T-cell (primary cell): ENCODE results near the gene UBE2K. TPM values are rescaled to one million over a fixed set of nuclear protein-coding genes. Genes with fewer than 3 reads are reported as not detected.

Experiments
- ATAC-seq, 4 experiments: fragments of 200-7000 bp in 3 of 4; fragments of 150-1000 bp in 1 of 4; cut with Tn5 transposase; replicated peaks in 1 of 4; 1 replicate in 3 of 4; 2 replicates in 1 of 4; pipeline ENCODE4 v1.10.0; 2021; ENCODE audit warnings: moderate library complexity in 3 of 4, mild to moderate bottlenecking in 2 of 4, moderate number of reproducible peaks in 1 of 4
- CTCF ChIA-PET, 2 donors: fragments of 300-600 bp; sonication (Branson Sonifier 250); formaldehyde crosslinking; loops; one replicate each; lab custom pipeline; 2022; ENCODE audit warnings: antibody characterized with exemption in 2 of 2; lab: Charles Lee
- POLR2A ChIA-PET, 2 donors: fragments of 300-600 bp; sonication (Branson Sonifier 250); formaldehyde crosslinking; loops; one replicate each; lab custom pipeline; 2022; ENCODE audit warnings: antibody characterized with exemption in 2 of 2; lab: Charles Lee
- DNase-seq, 35 experiments: peaks; one replicate each; pipeline versions ENCODE4 v3.0.0 to v3.0.0-alpha.2; 2013 to 2023
- H3K27ac ChIP-seq: one replicate; pipeline ENCODE4 v1.5.1; 2013; ENCODE audit warnings: low read length
- H3K27me3 ChIP-seq, 2 experiments: replicated peaks in 1 of 2; 1 replicate in 1 of 2; 2 replicates in 1 of 2; pipeline versions ENCODE4 v1.6.1 to v1.7.0; 2013; ENCODE audit warnings: low read length in 1 of 2, mixed read lengths in 1 of 2; ENCODE audit not compliant: control insufficient read depth in 2 of 2, insufficient read depth in 2 of 2; ENCODE audit errors: extremely low read depth in 1 of 2
- H3K36me3 ChIP-seq, 2 donors: 1 replicate in 1 of 2; 2 replicates in 1 of 2; pipeline versions ENCODE4 v1.6.1 to v1.7.0; 2013; ENCODE audit warnings: low read length in 1 of 2; ENCODE audit not compliant: control insufficient read depth in 2 of 2, insufficient read depth in 1 of 2; ENCODE audit errors: extremely low read depth in 1 of 2
- H3K4me1 ChIP-seq, 2 experiments: 1 replicate in 1 of 2; 2 replicates in 1 of 2; pipeline versions ENCODE4 v1.6.1 to v1.7.0; 2013; ENCODE audit warnings: low read length in 2 of 2, mixed read lengths in 1 of 2; ENCODE audit not compliant: insufficient read depth in 2 of 2, control insufficient read depth in 1 of 2; ENCODE audit errors: extremely low read depth in 1 of 2
- H3K4me3 ChIP-seq, 2 donors: 1 replicate in 1 of 2; 2 replicates in 1 of 2; pipeline versions ENCODE4 v1.5.1 to v1.7.0; 2013; ENCODE audit warnings: mild to moderate bottlenecking in 2 of 2, low read length in 1 of 2, moderate library complexity in 1 of 2; ENCODE audit not compliant: control insufficient read depth in 1 of 2; ENCODE audit errors: extremely low read depth in 1 of 2
- H3K9me3 ChIP-seq: 2 replicates; pipeline ENCODE4 v1.7.0; 2013
- H3K27ac Mint-ChIP-seq, 2 donors: one replicate each; pipeline ENCODE4 v1.8.0; 2020 to 2021; ENCODE audit warnings: mild to moderate bottlenecking in 2 of 2, mixed read lengths in 2 of 2
- H3K27me3 Mint-ChIP-seq, 2 donors: one replicate each; pipeline ENCODE4 v1.8.0; 2021 to 2022; ENCODE audit warnings: mixed read lengths in 2 of 2
- H3K36me3 Mint-ChIP-seq: one replicate; pipeline ENCODE4 v1.8.0; 2021; ENCODE audit warnings: mixed read lengths
- H3K4me1 Mint-ChIP-seq, 3 donors: one replicate each; pipeline ENCODE4 v1.8.0; 2020 to 2022; ENCODE audit warnings: mixed read lengths in 3 of 3, mild to moderate bottlenecking in 1 of 3
- H3K4me3 Mint-ChIP-seq, 3 donors: one replicate each; pipeline ENCODE4 v1.8.0; 2020 to 2022; ENCODE audit warnings: mild to moderate bottlenecking in 3 of 3, mixed read lengths in 3 of 3, moderate library complexity in 3 of 3
- H3K9me3 Mint-ChIP-seq, 3 donors: one replicate each; pipeline ENCODE4 v1.8.0; 2020 to 2022; ENCODE audit warnings: mixed read lengths in 3 of 3
- WGBS: methylation state at CpG from one replicate; pipeline ENCODE4 v1.1.5; 2013; ENCODE audit warnings: missing lambda C conversion rate; ENCODE audit not compliant: insufficient coverage; 5-methylcytosine and 5-hydroxymethylcytosine counted together
- total RNA-seq, 35 experiments: library from RNA in 6 of 35; stranded (reverse) in 6 of 35; fragments of 120-200 nt in 1 of 35; gene quantifications; one replicate each; pipeline versions ENCODE4 v1.2.1 to v1.2.4 and lab custom pipeline; 2013 to 2026

Gene UBE2K
- total RNA-seq, 5 donors from 2014 or later (not counting 1 experiment from before 2014, with no cell fraction given): 32.5 to 46.9 (median 44.0) TPM

DNA sequence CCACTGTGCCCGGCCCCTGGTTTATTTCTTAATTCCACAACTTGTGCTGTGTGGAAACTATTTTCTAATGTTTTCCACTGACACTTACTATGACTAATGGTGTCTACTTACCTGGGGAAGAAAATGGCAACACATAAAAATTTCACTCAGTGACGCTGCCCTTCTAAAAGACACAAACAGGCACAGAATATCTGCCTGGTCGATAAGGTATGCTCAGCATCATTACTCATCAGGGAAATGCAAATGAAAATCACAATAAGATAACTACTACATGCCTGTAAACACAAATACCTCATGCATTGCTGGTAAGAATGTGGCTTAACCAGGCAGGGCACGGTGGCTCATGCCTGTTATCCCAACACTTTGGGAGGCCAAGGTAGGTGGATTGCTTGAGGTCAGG lies 61.6 kb downstream of the UBE2K start:
- no peaks in the 10 kb centered on the region for H3K9me3 ChIP-seq
- DNase-seq (no peak), ATAC-seq (no peak)
- H3K4me1 ChIP-seq: no peaks in the 10 kb centered on the region
- H3K4me3 ChIP-seq: no peak overlapping the region
- WGBS: no CpG with 5 or more reads among the region's 4 CpGs
- ChIA-PET CTCF (interaction anchor here (0.7 to 1.5 kb wide), 2 partner anchors 22 to 66 kb away, joined by 3 to 7 read pairs; no protein-coding TSS in a partner anchor), POLR2A (no interaction called here)
- H3K4me3 Mint-ChIP-seq: no peak overlapping the region
- no peaks in the 10 kb centered on the region for H3K27me3 ChIP-seq
- no peaks in the 10 kb centered on the region for H3K27me3 Mint-ChIP-seq
- H3K36me3 ChIP-seq: peaks cover 9 to 51% of the 10 kb centered on the region in 2 donors
- H3K4me1 Mint-ChIP-seq: peaks cover 0 to 3% (median 1%) of the 10 kb centered on the region in 3 donors
- H3K27ac ChIP-seq: no peak overlapping the region
- H3K27ac Mint-ChIP-seq: no peak overlapping the region
- peaks cover 44% of the 10 kb centered on the region for H3K36me3 Mint-ChIP-seq
- H3K9me3 Mint-ChIP-seq: no peaks in the 10 kb centered on the region

DNA sequence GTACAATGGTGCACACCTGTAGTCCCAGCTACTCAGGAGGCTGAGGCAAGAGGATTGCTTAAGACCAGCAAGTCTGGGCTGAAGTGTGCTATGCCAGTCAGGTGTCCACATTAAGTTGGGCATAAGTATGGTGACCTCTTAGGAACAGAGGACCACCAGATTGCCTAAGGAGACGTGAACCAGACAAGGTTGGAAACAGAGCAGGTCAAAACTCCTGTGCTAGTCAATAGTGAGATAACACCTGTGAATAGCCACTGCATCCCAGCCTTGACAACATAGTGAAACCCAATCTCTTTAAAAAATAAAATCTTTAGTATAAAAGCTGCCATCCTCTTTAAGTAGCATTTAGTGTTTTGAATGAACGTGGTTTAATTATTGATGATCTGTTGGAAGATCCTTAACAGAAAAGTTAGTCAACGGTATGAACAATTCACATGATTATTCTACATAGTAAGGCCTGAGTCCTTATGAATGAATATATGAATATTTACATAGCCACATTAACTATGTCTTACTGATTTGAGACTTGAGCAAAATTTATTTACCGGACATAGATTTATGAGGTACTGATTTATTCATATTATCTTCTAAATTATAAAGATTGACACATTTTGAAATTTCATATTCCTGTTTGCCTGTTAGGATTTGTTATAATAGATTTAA lies 63.2 kb downstream of the UBE2K start:
- no CpG with 5 or more reads among the region's 4 CpGs for WGBS
- Mint-ChIP-seq H3K4me1 (no peaks in the 10 kb centered on the region), H3K27me3 (no peaks in the 10 kb centered on the region), H3K9me3 (no peaks in the 10 kb centered on the region), H3K27ac (no peak overlapping the region), H3K4me3 (no peak overlapping the region), H3K36me3 (peaks cover 39% of the 10 kb centered on the region)
- H3K4me3 ChIP-seq: no peak overlapping the region
- no peak for DNase-seq
- POLR2A ChIA-PET: no interaction called here
- no peaks in the 10 kb centered on the region for H3K9me3 ChIP-seq
- no peak for ATAC-seq
- H3K27me3 ChIP-seq: no peaks in the 10 kb centered on the region
- H3K36me3 ChIP-seq: peaks cover 9 to 60% of the 10 kb centered on the region in 2 donors
- no peak overlapping the region for H3K27ac ChIP-seq
- CTCF ChIA-PET: no interaction called here
- no peaks in the 10 kb centered on the region for H3K4me1 ChIP-seq

DNA sequence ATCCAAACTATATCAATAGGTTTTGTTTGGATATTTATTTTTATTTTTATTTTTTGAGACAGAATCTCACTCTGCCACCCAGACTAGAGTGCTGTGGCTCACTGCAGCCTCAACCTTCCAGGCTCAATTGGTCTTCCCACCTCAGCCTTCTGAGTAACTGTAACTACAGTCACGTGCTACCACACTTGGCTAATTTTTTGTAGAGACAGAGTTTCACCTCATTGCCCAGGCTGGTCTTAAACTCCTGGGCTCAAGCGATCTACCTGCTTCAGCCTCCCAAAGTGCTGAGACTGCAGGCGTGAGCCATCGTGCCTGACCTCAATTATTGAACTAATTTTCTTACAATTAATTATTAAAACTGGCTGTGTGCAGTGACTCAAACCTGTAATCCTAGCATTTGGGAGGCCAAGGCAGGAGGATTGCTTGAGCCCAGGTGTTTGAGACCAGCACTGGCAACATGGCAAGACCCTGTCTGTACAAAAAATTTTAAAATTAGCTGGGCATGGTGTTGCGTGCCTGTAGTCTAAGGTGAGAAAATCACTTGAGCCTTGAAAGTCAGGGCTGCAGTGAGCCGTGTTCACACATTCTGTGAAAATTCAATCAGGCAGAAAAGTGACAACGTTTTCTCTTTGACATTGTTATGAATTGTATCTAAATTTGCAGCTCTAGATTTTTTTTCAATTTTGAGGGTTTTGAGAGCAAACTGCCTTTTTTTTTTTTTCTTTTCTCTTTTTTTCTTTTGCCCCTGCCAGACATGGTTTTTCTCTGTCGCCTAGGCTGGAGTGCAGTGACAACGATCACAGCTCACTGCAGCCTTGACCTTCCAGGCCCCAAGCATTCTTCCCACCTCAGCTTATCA lies 66.0 kb downstream of the UBE2K start:
- Mint-ChIP-seq H3K27me3 (no peaks in the 10 kb centered on the region), H3K4me1 (no peaks in the 10 kb centered on the region), H3K36me3 (peaks cover 32% of the 10 kb centered on the region), H3K4me3 (no peak overlapping the region), H3K27ac (no peak overlapping the region), H3K9me3 (no peaks in the 10 kb centered on the region)
- H3K27ac ChIP-seq: no peak overlapping the region
- H3K4me3 ChIP-seq: no peak overlapping the region
- H3K9me3 ChIP-seq: no peaks in the 10 kb centered on the region
- H3K4me1 ChIP-seq: no peaks in the 10 kb centered on the region
- DNase-seq (no peak), ATAC-seq (no peak)
- WGBS: 100% methylated on average over 4 of the region's 9 CpGs
- H3K36me3 ChIP-seq: peaks cover 6 to 49% of the 10 kb centered on the region in 2 donors
- ChIA-PET POLR2A (interaction anchor here in 1 of 2 donors (0.7 kb wide), 2 partner anchors 111 to 1046 kb away, joined by 3 to 6 read pairs; no protein-coding TSS in a partner anchor), CTCF (interaction anchor here (0.5 to 0.6 kb wide), 2 partner anchors 14 to 519 kb away, joined by 4 to 6 read pairs; no protein-coding TSS in a partner anchor)
- no peaks in the 10 kb centered on the region for H3K27me3 ChIP-seq

DNA sequence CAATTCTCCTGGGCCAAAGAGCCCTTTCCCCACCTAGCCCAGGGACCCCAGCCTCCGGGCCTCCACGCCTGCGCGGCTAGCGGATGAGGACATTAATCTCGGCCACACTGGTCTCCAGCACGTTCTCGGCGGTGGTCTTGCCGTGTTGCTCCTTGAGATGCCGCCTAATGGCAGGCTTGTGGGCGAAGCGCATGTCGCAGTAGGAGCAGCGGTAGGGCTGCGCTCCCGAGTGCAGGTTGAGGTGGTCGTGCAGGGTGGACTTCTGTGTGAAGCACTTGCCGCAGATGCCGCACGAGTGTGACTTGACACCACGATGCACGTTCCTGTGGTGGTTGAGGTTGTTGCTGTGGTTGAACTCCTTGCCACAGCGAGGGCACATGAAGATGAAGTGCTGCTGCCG lies 72.1 kb downstream of the UBE2K start:
- no peaks in the 10 kb centered on the region for H3K27me3 ChIP-seq
- Mint-ChIP-seq H3K4me3 (no peak overlapping the region), H3K9me3 (no peaks in the 10 kb centered on the region), H3K4me1 (no peaks in the 10 kb centered on the region), H3K27ac (no peak overlapping the region), H3K27me3 (no peaks in the 10 kb centered on the region), H3K36me3 (peaks cover 16% of the 10 kb centered on the region)
- H3K27ac ChIP-seq: no peak overlapping the region
- no peaks in the 10 kb centered on the region for H3K9me3 ChIP-seq
- DNase-seq (no peak), ATAC-seq (no peak)
- no peak overlapping the region for H3K4me3 ChIP-seq
- POLR2A ChIA-PET: no interaction called here
- no peaks in the 10 kb centered on the region for H3K4me1 ChIP-seq
- WGBS: 96% methylated on average over 23 of the region's 25 CpGs
- peaks cover 7 to 29% of the 10 kb centered on the region in 2 donors for H3K36me3 ChIP-seq
- CTCF ChIA-PET: no interaction called here

DNA sequence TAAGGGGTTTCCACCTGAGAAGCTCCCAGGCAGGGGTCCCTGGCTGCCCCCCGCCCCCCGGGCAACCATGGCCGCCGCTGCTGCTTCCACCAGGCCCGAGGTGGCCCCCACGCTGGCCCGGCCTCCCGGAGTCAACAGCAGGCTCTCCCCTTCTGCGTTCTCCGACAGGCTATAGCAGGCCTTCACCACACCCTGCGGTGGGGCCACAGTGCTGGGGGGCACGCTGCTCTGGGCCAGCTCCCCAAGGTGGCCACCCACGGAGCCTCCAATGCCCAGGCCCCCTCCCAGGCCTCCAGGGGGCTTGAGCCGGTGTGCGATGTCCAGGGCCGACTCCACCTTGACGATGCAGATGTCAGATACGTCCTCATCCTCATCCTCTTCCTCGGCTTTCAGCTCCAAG lies 72.5 kb downstream of the UBE2K start:
- Histone ChIP-seq H3K9me3 (no peaks in the 10 kb centered on the region), H3K36me3 (peaks cover 7 to 28% of the 10 kb centered on the region in 2 donors), H3K27me3 (no peaks in the 10 kb centered on the region), H3K27ac (no peak overlapping the region), H3K4me3 (no peak overlapping the region), H3K4me1 (no peaks in the 10 kb centered on the region)
- 99% methylated on average over 14 of the region's 19 CpGs for WGBS
- Mint-ChIP-seq H3K27ac (no peak overlapping the region), H3K27me3 (no peaks in the 10 kb centered on the region), H3K9me3 (no peaks in the 10 kb centered on the region), H3K4me3 (no peak overlapping the region), H3K36me3 (peaks cover 19% of the 10 kb centered on the region), H3K4me1 (no peaks in the 10 kb centered on the region)
- ChIA-PET POLR2A (no interaction called here), CTCF (no interaction called here)
- ATAC-seq (no peak), DNase-seq (no peak)

DNA sequence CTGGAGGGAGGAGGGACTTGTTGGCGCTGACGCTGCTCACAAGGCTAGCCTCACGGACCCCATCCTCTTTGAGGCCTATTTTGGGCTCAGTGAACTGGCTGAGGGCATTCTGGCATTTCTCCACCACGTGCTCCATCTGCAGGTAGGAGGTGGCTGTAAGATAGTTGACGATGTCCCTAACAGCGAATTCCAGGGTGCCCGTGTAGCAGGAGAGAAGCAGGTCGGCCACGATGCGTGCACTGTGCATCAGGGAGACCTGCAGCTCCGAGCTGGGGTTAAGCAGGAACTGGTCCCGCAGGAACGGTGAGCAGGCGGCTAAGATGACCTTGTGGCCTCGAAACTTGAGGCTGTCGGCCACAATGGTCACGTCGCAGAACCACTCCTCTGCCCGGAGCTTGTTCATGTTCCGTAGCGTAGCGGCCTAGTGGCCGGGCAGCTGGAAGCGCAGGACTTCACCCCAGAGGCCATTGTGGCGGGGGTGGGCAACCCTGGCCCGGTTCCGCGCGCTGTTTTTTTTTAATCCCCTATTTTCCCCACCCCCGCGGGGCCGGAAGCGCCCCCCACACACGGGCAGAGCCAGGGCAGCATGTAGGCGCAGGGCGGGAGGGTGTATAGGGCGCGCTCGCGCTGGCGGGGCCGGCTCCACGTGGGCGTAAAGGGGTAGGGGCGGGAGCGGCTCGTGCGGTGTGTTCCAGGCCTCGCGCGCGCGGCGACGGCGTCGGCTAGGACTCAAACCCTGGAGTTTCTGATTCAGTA lies 73.2 kb downstream of the UBE2K start:
- Histone ChIP-seq H3K27ac (no peak overlapping the region), H3K9me3 (no peaks in the 10 kb centered on the region), H3K4me1 (no peaks in the 10 kb centered on the region), H3K36me3 (peaks cover 7 to 26% of the 10 kb centered on the region in 2 donors), H3K4me3 (no peak overlapping the region), H3K27me3 (no peaks in the 10 kb centered on the region)
- Mint-ChIP-seq H3K27ac (no peak overlapping the region), H3K4me3 (no peak overlapping the region), H3K4me1 (no peaks in the 10 kb centered on the region), H3K36me3 (peaks cover 20% of the 10 kb centered on the region), H3K9me3 (no peaks in the 10 kb centered on the region), H3K27me3 (no peaks in the 10 kb centered on the region)
- ChIA-PET POLR2A (no interaction called here), CTCF (no interaction called here)
- no peak for ATAC-seq
- no peak for DNase-seq
- 99% methylated on average over 50 of the region's 57 CpGs for WGBS
